ENCODE data around the gene ATXN1. TPM values are rescaled to one million over a fixed set of nuclear protein-coding genes. Genes with fewer than 3 reads are reported as not detected.

Gene ATXN1
- polyA plus RNA-seq, 1 donor (not counting 4 experiments of a cell fraction or from before 2014, with no cell fraction given), result 9.7 TPM

DNA sequence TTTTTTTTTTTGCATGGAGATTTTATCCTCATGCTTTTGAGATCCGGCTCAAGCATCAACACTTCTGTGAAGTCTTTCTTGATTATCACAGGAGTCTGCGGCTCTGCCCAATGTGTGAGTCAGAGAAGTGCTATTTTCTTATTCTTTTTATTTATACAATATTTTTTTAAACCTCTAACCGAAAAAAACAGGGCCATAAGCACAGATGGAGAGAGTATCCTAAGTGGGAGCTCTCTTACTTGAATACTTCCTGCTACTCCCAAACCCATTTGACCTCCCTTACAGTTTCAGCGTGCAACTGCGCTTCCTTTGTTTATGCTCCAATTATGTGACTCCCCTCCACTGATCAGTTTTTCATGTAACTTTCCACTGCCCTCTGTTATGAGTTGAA lies 8.7 kb upstream of the ATXN1 start:
- Histone ChIP-seq H3K9ac (ENCODE audit: control insufficient read depth, extremely low read depth, insufficient read depth, low read length) (no peak overlapping the region), H4K20me1 (ENCODE audit: control insufficient read depth, extremely low read depth, insufficient read depth, low read length) (no peaks in the 10 kb centered on the region), H3K36me3 (ENCODE audit: control insufficient read depth in 2 of 2, extremely low read depth in 1 of 2, insufficient read depth in 2 of 2, low read length in 2 of 2) (no peaks in the 10 kb centered on the region), H3K9me3 (ENCODE audit: control insufficient read depth, low read depth, low read length) (no peaks in the 10 kb centered on the region), H3K79me2 (ENCODE audit: control insufficient read depth, insufficient read depth, low read length) (no peaks in the 10 kb centered on the region), H2AFZ (ENCODE audit: control insufficient read depth, low read length) (no peak overlapping the region), H3K27ac (ENCODE audit: control insufficient read depth, insufficient read depth, low read length) (peak overlapping the region; percentile 61), H3K9me1 (ENCODE audit: control insufficient read depth, extremely low read depth, insufficient read depth, low read length) (no peaks in the 10 kb centered on the region), H3K4me3 (ENCODE audit: control insufficient read depth in 2 of 3, extremely low read depth in 1 of 3, insufficient read depth in 2 of 3, low read depth in 1 of 3, low read length in 3 of 3) (no peak overlapping the region), H3K27me3 (ENCODE audit: control insufficient read depth, extremely low read depth, insufficient read depth, low read length) (no peaks in the 10 kb centered on the region), H3K4me1 (ENCODE audit: control insufficient read depth, extremely low read depth, insufficient read depth, low read length) (peaks cover 40% of the 10 kb centered on the region), H3K4me2 (ENCODE audit: control insufficient read depth, extremely low read depth, insufficient read depth, low read depth, low read length) (peak overlapping the region; percentile 70)
- DNase-seq (ENCODE audit: low read depth, low spot score), result no peak
- dilution Hi-C loops (cut with MboI; ENCODE audit: extremely low pct_ligation_motif_present, low sequenced_read_pairs), result no loop called here
- TF ChIP-seq, protein P1, sequence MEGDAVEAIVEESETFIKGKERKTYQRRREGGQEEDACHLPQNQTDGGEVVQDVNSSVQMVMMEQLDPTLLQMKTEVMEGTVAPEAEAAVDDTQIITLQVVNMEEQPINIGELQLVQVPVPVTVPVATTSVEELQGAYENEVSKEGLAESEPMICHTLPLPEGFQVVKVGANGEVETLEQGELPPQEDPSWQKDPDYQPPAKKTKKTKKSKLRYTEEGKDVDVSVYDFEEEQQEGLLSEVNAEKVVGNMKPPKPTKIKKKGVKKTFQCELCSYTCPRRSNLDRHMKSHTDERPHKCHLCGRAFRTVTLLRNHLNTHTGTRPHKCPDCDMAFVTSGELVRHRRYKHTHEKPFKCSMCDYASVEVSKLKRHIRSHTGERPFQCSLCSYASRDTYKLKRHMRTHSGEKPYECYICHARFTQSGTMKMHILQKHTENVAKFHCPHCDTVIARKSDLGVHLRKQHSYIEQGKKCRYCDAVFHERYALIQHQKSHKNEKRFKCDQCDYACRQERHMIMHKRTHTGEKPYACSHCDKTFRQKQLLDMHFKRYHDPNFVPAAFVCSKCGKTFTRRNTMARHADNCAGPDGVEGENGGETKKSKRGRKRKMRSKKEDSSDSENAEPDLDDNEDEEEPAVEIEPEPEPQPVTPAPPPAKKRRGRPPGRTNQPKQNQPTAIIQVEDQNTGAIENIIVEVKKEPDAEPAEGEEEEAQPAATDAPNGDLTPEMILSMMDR (optimal IDR thresholded peaks at IDR 0.05 in 1 of 3, IDR thresholded peaks at IDR 0.05 in 1 of 3, conservative IDR thresholded peaks at IDR 0.05 in 1 of 3; ENCODE audit: extremely low read depth in 1 of 3, insufficient read depth in 2 of 3, low read length in 3 of 3), result no peak
- no peak for TF ChIP-seq EZH2 (IDR thresholded peaks at IDR 0.05; ENCODE audit: low read length)
- no peak for FAIRE-seq

DNA sequence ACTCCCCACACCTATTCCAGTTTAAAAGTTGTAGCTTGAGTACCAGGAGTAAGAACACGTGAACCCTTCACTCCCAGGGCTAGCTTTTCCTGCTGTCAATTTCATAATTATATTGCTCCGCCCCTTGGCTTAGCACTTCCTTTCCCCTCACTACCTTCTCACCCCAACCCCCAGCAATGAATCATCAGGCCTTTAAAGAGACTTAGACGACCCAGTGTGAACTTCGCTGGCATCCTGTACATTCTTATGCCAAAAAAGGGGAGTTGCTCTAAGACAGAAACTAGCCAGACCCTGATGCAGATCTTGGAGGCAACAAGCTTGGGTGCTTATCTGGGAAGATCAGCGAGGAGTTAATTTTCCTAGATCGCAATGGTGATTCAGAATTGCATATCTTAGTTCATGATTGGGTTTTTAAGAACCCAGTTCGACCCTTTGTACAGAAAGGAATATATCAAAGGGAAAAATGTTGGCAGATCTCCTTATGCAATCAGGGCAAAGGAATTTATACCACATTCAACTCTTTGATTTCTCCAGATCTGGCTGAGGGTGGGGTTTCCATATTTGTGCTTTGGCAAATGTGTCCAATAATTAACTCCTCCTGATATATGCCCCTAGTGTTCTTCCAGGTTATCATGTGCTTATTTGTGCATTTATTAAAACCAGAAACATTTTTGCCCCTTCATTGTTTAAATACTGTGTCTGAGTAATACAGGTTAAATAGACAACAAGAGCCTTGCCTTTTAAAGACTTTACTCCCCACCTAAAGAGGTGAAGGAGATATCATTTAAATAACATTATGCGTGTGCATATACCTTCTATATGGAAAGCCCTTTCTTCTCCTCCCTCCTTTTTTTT lies 8.1 kb upstream of the ATXN1 start:
- no peak overlapping the region for H2AFZ ChIP-seq (ENCODE audit: control insufficient read depth, low read length)
- no peaks in the 10 kb centered on the region for H4K20me1 ChIP-seq (ENCODE audit: control insufficient read depth, extremely low read depth, insufficient read depth, low read length)
- DNase-seq (ENCODE audit: low read depth, low spot score) (no peak), FAIRE-seq (peak; percentile 86)
- H3K9me1 ChIP-seq (ENCODE audit: control insufficient read depth, extremely low read depth, insufficient read depth, low read length), result no peaks in the 10 kb centered on the region
- H3K4me1 ChIP-seq (ENCODE audit: control insufficient read depth, extremely low read depth, insufficient read depth, low read length), result peaks cover 42% of the 10 kb centered on the region
- H3K4me2 ChIP-seq (ENCODE audit: control insufficient read depth, extremely low read depth, insufficient read depth, low read depth, low read length), result peak overlapping the region; percentile 70
- H3K9me3 ChIP-seq (ENCODE audit: control insufficient read depth, low read depth, low read length), result no peaks in the 10 kb centered on the region
- TF ChIP-seq, protein P1 (optimal IDR thresholded peaks at IDR 0.05 in 1 of 3, IDR thresholded peaks at IDR 0.05 in 1 of 3, conservative IDR thresholded peaks at IDR 0.05 in 1 of 3; ENCODE audit: extremely low read depth in 1 of 3, insufficient read depth in 2 of 3, low read length in 3 of 3), result no peak
- no peak for TF ChIP-seq EZH2 (IDR thresholded peaks at IDR 0.05; ENCODE audit: low read length)
- no peaks in the 10 kb centered on the region for H3K36me3 ChIP-seq (ENCODE audit: control insufficient read depth in 2 of 2, extremely low read depth in 1 of 2, insufficient read depth in 2 of 2, low read length in 2 of 2)
- H3K9ac ChIP-seq (ENCODE audit: control insufficient read depth, extremely low read depth, insufficient read depth, low read length), result peak overlapping the region; percentile 10
- dilution Hi-C loops (cut with MboI; ENCODE audit: extremely low pct_ligation_motif_present, low sequenced_read_pairs), result no loop called here
- peak overlapping the region in 1 of 3 experiments; percentile 47 for H3K4me3 ChIP-seq (ENCODE audit: control insufficient read depth in 2 of 3, extremely low read depth in 1 of 3, insufficient read depth in 2 of 3, low read depth in 1 of 3, low read length in 3 of 3)
- H3K79me2 ChIP-seq (ENCODE audit: control insufficient read depth, insufficient read depth, low read length), result no peaks in the 10 kb centered on the region
- H3K27me3 ChIP-seq (ENCODE audit: control insufficient read depth, extremely low read depth, insufficient read depth, low read length), result no peaks in the 10 kb centered on the region
- H3K27ac ChIP-seq (ENCODE audit: control insufficient read depth, insufficient read depth, low read length), result peak overlapping the region; percentile 61

All from keratinocyte (primary cell).